Suprapubic skin (tissue), 4 donors: ENCODE results near the gene SMG9.

ENCODE experiments used
- POLR2A ChIP-seq, 2 donors: fragments of 450-650 bp; IDR thresholded peaks; one replicate each; pipeline ENCODE4 v1.6.1; 2017; ENCODE audit warnings: antibody characterized with exemption in 2 of 2, mild to moderate bottlenecking in 2 of 2, moderate library complexity in 2 of 2
- POLR2AphosphoS5 ChIP-seq, 3 donors: sonication (generic); formaldehyde crosslinking; IDR thresholded peaks; one replicate each; pipeline ENCODE4 v1.6.1; 2017; ENCODE audit warnings: antibody characterized with exemption in 3 of 3
- TF ChIP-seq, protein P1 (sequence below), 2 donors: fragments of 200-600 bp in 1 of 2; fragments of 450-650 bp in 1 of 2; sonication (generic) in 1 of 2; IDR thresholded peaks; one replicate each; pipeline ENCODE4 v1.5.1; 2016 to 2019; ENCODE audit warnings: antibody characterized with exemption in 2 of 2, mild to moderate bottlenecking in 1 of 2, moderate library complexity in 1 of 2

GRCh38 chr19:43692877-43693276, 61.9 kb downstream of the SMG9 start:
- TF ChIP-seq, protein P1, sequence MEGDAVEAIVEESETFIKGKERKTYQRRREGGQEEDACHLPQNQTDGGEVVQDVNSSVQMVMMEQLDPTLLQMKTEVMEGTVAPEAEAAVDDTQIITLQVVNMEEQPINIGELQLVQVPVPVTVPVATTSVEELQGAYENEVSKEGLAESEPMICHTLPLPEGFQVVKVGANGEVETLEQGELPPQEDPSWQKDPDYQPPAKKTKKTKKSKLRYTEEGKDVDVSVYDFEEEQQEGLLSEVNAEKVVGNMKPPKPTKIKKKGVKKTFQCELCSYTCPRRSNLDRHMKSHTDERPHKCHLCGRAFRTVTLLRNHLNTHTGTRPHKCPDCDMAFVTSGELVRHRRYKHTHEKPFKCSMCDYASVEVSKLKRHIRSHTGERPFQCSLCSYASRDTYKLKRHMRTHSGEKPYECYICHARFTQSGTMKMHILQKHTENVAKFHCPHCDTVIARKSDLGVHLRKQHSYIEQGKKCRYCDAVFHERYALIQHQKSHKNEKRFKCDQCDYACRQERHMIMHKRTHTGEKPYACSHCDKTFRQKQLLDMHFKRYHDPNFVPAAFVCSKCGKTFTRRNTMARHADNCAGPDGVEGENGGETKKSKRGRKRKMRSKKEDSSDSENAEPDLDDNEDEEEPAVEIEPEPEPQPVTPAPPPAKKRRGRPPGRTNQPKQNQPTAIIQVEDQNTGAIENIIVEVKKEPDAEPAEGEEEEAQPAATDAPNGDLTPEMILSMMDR (IDR thresholded peaks at IDR 0.05): no peak
- no peak for TF ChIP-seq POLR2A (IDR thresholded peaks at IDR 0.05)
- no peak for TF ChIP-seq POLR2AphosphoS5 (IDR thresholded peaks at IDR 0.05)
